GM19025 (cell line): ENCODE data around the gene SLAMF8.
A peak's percentile ranks its signal among the peaks of the same experiment; 100 is the strongest.

Experiments
- ATAC-seq: cut with Tn5 transposase; IDR thresholded peaks from one replicate; pipeline ENCODE4 v1.9.1; 2021; ENCODE audit warnings: mild to moderate bottlenecking, low read depth, moderate library complexity; ENCODE audit not compliant: unreplicated experiment

Gene SLAMF8

GRCh38 chr1:159845751-159846629 lies 19.3 kb downstream of the SLAMF8 start:
- no peak for ATAC-seq

- no peak for ATAC-seq
These were observed 20.6 kb downstream of the SLAMF8 start for GRCh38 chr1:159847231-159847630.

- no peak for ATAC-seq
These were observed 21.7 kb downstream of the SLAMF8 start for GRCh38 chr1:159848326-159848725.

GRCh38 chr1:159849626-159850366 lies 23.1 kb downstream of the SLAMF8 start:
- no peak for ATAC-seq

GRCh38 chr1:159851407-159851806 lies 24.7 kb downstream of the SLAMF8 start:
- no peak for ATAC-seq

GRCh38 chr1:159853417-159854115 lies 26.9 kb downstream of the SLAMF8 start:
- ATAC-seq: no peak

- ATAC-seq: no peak
These were observed 27.5 kb downstream of the SLAMF8 start for GRCh38 chr1:159854116-159854692.

- peak; percentile 73 for ATAC-seq
These were observed 28.1 kb downstream of the SLAMF8 start for GRCh38 chr1:159854693-159855192.

- ATAC-seq: no peak
These were observed 29.0 kb downstream of the SLAMF8 start for GRCh38 chr1:159855709-159856108.

- no peak for ATAC-seq
These were observed 29.9 kb downstream of the SLAMF8 start for GRCh38 chr1:159856576-159856975.

- ATAC-seq: no peak
These were observed 31.2 kb downstream of the SLAMF8 start for GRCh38 chr1:159857889-159858288.

- ATAC-seq: no peak
These were observed 33.2 kb downstream of the SLAMF8 start for GRCh38 chr1:159859767-159860322.

GRCh38 chr1:159860456-159860855 lies 33.8 kb downstream of the SLAMF8 start:
- ATAC-seq: no peak

GRCh38 chr1:159861218-159861617 lies 34.5 kb downstream of the SLAMF8 start:
- ATAC-seq: no peak

GRCh38 chr1:159862031-159862430 lies 35.4 kb downstream of the SLAMF8 start:
- no peak for ATAC-seq

GRCh38 chr1:159862557-159862956 lies 35.9 kb downstream of the SLAMF8 start, which contains the start of gene VSIG8:
TSS of gene VSIG8 (minus strand) at chr1:159862657. CDS start at chr1:159862521, 136 bp downstream.
- no peak for ATAC-seq

- no peak for ATAC-seq
These were observed 37.6 kb downstream of the SLAMF8 start for GRCh38 chr1:159864262-159864661.

- ATAC-seq: no peak
These were observed 39.4 kb downstream of the SLAMF8 start for GRCh38 chr1:159866066-159866465.

GRCh38 chr1:159866905-159867663 lies 40.4 kb downstream of the SLAMF8 start:
- no peak for ATAC-seq
